ENCODE measurements around the gene UBALD1. TPM values are rescaled to one million over a fixed set of nuclear protein-coding genes. Genes with fewer than 3 reads are reported as not detected.
A peak's percentile ranks its signal among the peaks of the same experiment; 100 is the strongest.

Gene UBALD1
- total RNA-seq, 4 donors from 2014 or later: 5.5 to 16.3 (median 6.7) TPM

- DNase-seq (ENCODE audit: low spot score): peak; percentile 68
- ATAC-seq (ENCODE audit: low FRiP score): peak; percentile 96
- peak in 1 of 3 donors; percentile 78 for TF ChIP-seq CTCF (IDR thresholded peaks at IDR 0.05)
Observed at GRCh38 chr16:4624015-4624826, 9.5 kb upstream of the UBALD1 start, which contains the start of gene MGRN1. Gene MGRN1 (plus strand): TSS chr16:4624826. CDS start chr16:4624961, 135 bp downstream.

- DNase-seq (ENCODE audit: low spot score): no peak
- no peak for TF ChIP-seq CTCF (IDR thresholded peaks at IDR 0.05)
- ATAC-seq (ENCODE audit: low FRiP score): no peak
Observed at GRCh38 chr16:4623593-4623992, 8.9 kb upstream of the UBALD1 start.

- no peak for ATAC-seq (ENCODE audit: low FRiP score)
- DNase-seq (ENCODE audit: low spot score): no peak
- no peak for TF ChIP-seq CTCF (IDR thresholded peaks at IDR 0.05)
Observed at GRCh38 chr16:4618645-4619418, 4.1 kb upstream of the UBALD1 start.

- no peak for ATAC-seq (ENCODE audit: low FRiP score)
- no peak for TF ChIP-seq CTCF (IDR thresholded peaks at IDR 0.05)
- no peak for DNase-seq (ENCODE audit: low spot score)
Observed at GRCh38 chr16:4617880-4618279, 3.2 kb upstream of the UBALD1 start.

GRCh38 chr16:4616047-4616811 lies 1.5 kb upstream of the UBALD1 start:
- ATAC-seq (ENCODE audit: low FRiP score) (peak; percentile 91), DNase-seq (ENCODE audit: low spot score) (peak; percentile 98)
- TF ChIP-seq CTCF (IDR thresholded peaks at IDR 0.05): no peak

GRCh38 chr16:4615384-4616046 lies 827 bp upstream of the UBALD1 start:
- no peak for TF ChIP-seq CTCF (IDR thresholded peaks at IDR 0.05)
- DNase-seq (ENCODE audit: low spot score): no peak
- ATAC-seq (ENCODE audit: low FRiP score): no peak
